Stimulated activated naive CD4-positive, alpha-beta T cell (primary cell): ENCODE data around the gene OCLN.
"Not testable (repeated sequence)": the region's sequence is repeated elsewhere in the genome, so short reads cannot be mapped to it uniquely, and the experiment has no call there.

Experiments used
- DNase-seq, 6 experiments: peaks; one replicate each; lab custom pipeline; 2025; lab: John Stamatoyannopoulos, UW

Gene OCLN, protein sequence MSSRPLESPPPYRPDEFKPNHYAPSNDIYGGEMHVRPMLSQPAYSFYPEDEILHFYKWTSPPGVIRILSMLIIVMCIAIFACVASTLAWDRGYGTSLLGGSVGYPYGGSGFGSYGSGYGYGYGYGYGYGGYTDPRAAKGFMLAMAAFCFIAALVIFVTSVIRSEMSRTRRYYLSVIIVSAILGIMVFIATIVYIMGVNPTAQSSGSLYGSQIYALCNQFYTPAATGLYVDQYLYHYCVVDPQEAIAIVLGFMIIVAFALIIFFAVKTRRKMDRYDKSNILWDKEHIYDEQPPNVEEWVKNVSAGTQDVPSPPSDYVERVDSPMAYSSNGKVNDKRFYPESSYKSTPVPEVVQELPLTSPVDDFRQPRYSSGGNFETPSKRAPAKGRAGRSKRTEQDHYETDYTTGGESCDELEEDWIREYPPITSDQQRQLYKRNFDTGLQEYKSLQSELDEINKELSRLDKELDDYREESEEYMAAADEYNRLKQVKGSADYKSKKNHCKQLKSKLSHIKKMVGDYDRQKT

DNA sequence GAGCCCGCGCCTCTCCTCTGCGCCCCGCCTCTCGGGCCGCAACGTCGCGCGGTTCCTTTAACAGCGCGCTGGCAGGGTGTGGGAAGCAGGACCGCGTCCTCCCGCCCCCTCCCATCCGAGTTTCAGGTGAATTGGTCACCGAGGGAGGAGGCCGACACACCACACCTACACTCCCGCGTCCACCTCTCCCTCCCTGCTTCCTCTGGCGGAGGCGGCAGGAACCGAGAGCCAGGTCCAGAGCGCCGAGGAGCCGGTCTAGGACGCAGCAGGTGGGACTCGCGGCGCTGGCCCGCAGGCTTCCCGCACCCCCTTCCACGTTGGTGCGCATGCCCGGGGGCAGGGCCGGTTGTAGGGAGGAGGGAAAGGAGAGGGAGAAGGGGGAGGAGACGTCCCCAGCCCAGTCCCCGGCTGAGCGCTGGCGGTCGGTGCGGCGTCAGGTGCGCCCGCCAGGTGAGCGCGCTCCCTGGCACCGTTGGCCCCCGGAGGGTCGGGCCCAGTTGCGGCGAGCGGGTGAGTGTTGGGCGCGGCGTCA lies at the start of gene OCLN:
OCLN (plus strand) TSS at position 400 of the 532 bp plus-strand sequence. CDS start 11,455 bp downstream, outside the sequence.
- DNase-seq: no peak

DNA sequence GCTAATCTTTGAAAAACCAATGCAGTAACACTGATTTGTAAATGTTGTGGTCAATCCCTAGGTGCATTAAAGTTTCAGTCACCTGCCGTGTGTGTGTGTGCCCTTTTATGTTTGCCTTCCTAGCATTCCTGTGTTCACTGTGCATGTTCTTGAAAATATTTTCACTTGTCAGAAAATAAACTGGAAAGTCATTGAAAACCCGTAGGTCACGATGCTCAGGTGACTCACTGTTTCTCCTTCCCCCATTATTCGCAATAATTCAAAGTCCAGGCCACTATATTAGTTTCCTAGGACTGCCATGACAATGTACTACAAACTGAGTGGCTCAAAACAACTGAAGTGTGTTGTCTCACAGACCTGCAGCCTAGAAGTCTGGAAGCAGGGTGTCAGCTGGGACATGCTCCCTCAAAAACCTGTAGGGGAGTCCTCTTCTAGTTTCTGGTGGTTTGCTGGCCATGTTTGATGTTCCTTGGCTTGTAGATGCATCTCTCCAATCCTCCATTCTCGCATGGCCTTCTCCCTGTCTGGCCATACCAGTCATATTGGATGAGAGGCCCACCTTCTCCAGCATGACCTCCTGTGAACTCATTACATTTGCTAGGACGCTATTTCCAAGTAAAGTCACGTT lies 48.3 kb upstream of the OCLN start:
- no peak for DNase-seq

DNA sequence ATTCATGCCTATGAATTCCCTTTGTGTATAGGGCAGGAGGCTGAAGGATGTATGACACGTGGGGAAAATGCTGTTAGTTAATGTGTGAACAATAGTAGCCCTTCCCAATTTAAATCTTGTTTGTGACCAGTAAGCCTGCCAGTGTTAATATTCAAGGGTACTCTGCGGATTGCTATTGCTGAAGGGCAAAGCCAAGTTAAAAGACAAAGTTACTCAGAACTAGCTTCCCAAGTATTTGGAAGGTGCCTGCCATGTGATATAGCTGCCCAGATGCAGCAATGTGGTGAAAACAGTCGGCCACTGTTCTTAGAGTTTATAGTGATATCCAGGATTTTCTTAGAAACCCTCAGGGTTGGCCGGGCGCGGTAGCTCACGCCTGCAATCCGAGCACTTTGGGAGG lies 43.1 kb upstream of the OCLN start:
- DNase-seq: no peak

DNA sequence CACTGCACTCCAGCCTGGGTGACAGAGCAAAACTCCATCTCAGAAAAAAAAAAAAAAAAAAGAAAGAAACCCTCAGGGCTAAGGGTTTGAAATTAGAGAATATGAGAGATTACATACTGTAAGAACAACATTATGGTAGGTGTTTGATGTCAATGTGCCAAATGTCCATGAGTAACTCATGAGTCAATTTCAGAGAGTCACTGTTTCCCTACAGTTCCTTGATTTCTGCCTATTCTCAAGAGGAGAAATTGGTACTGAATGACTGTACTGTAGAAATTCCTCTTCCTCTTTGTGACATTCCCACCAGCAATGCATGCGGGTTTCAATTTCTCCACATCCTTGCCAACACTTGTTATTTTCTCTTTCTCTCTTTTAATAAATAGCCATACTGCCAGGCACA lies 42.5 kb upstream of the OCLN start:
- no peak for DNase-seq

DNA sequence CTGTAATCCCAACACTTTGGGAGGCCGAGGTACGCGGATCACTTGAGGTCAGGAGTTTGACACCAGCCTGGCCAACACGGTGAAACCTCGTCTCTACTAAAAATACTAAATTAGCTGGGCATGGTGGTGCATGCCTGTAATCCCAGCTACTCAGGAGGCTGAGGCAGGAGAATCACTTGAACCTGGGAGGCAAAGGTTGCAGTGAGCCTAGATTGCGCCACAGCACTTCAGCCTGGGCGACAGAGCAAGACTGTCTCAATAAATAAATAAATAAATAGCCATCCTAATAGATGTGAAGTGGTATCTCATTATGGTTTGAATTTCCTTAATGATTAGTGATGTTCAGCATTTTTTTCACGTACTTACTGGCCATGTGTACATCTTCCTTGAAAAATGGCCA lies 42.1 kb upstream of the OCLN start:
- not testable (repeated sequence) for DNase-seq

DNA sequence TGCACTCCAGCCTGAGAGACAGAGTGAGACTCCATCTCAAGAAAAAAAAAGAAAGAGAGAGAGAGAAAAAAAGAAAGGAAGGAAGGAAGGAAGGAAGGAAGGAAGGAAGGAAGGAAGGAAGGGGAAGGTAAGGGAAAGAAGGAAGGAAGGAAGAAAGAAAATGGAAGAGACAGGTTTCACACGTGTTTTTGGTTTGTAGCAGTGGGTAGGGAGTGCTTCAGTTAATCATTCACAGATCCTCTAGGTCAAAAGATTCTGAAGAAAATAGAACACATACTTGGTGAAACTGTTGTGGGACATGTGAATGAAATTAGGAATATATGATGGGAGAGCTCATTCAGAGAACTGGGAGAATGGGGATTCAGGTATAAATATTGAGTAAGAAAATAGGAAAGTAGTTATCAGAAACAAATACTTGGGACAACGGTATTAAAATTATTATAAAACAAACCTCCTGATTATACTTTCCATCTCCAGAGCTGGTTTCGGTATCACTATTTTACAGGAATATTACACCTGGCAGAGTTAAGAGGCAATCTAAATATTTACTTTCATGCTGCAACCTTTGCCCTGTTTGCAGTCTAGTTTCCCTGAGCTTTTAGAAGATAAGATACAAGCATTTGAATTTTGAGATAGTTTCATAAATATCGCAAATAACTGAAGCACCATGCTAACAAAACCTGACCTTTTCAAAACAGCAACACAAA lies 40.5 kb upstream of the OCLN start:
- no peak for DNase-seq

DNA sequence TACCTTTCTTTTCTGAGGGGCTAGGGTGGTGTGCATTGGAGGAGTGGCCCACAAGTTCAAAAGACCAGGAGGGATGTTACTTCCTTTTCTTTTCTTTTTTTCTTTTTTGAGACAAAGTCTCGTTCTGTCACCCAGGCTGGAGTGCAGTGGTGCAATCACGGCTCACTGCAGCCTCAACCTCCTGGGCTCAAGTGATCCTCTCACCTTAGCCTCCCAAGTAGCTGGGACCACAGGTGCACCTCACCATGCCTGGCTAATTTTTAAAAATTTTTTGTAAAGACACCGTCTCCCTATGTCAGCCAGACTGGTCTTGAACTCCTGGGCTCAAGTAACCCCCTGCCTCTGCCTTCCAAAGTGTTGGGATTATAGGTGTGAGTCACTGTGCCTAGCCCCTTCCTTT lies 39.1 kb upstream of the OCLN start:
- DNase-seq: not testable (repeated sequence)

DNA sequence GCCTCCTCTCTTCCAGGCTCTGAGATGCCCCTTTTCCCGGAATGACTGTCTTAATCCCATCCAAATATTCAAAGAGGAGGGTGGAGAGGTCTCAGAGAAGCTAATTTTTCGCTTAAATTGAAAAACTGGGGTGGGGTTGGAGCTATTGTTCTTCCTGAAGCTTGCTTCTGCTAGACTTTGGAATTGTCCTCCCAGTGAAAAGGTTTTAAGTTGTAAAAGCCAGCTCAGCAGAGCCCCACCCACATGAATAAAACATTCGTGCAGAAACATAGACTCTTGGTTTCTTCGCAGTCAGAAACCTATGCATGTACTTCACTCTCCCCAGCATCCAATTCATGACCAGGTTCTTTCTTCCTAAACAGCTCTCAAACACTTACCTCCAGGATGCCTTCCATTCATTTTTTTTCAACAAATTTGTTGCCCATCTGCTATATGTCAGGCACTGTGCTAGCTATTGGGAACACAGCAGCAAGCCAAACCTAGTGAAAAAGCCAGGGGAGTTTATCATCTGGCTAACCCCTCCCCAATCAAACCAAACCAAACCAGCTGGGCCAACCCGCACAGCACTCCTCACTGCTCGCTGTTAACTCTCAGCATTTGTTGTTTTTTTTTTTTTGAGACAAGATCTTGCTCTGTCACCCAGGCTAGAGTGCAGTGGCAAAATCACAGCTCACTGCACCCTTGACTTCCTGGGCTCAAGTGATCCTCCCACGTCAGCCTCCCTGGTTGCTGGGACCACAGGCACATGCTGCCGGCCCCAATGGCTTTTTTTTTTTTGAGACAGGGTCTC lies 37.9 kb upstream of the OCLN start:
- DNase-seq: no peak

DNA sequence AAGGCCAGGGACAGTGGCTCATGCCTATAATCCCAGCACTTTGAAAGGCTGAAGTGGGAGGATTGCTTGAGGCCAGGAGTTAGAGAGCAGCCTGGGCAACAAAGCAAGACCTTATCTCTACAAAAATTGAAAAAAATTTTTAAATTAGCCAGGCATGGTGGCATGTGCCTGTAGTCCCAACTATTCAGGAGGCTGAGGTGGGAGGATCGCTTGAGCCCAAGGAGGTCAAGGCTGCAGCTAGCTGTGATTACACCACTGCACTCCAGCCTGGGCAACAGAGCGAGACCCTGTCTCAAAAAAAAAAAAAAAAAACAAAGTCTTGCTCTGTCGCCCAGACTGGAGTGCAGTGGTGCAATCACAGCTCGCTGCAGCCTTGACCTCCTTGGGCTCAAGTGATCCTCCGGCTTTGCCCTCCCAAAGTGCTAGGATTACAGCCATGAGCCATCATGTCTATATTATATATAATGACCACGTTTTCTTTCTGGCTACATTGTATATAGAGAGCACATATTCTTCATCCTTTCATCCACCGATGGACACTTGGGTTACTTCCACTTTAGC lies 37.1 kb upstream of the OCLN start:
- not testable (repeated sequence) for DNase-seq

DNA sequence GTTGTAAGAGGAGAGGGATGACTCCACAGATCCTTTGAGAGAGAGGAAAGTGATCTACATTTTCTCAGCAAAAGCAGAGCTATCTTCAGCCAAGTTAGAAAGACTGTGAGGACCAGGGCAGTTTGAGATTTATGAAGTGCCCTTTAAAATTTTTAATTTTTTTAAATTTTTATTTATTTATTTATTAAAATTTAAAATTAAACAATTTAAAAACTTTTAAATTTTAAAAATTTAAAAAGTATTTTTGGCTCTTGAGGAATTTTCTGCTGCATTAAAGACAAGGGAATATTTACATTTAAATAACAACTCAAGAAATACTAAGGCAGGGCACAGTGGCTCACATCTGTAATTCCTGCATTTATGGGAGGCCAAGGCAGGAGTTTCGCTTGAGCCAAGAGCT lies 30.4 kb upstream of the OCLN start:
- no peak for DNase-seq

DNA sequence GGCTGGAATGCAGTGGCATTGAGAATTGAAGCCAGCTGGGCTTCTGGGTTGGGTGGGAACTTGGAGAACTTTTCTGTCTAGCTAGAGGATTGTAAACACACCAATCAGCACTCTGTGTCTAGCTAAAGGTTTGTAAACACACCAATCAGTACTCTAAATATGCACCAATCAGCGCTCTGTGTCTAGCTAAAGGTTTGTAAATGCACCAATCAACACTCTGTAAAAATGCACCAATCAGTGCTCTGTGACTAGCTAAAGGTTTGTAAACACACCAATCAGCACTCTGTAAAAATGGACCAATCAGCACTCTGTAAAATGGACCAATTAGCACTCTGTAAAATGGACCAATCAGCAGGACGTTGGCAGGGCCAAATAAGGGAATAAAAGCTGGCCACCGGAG lies 26.2 kb upstream of the OCLN start:
- not testable (repeated sequence) for DNase-seq

DNA sequence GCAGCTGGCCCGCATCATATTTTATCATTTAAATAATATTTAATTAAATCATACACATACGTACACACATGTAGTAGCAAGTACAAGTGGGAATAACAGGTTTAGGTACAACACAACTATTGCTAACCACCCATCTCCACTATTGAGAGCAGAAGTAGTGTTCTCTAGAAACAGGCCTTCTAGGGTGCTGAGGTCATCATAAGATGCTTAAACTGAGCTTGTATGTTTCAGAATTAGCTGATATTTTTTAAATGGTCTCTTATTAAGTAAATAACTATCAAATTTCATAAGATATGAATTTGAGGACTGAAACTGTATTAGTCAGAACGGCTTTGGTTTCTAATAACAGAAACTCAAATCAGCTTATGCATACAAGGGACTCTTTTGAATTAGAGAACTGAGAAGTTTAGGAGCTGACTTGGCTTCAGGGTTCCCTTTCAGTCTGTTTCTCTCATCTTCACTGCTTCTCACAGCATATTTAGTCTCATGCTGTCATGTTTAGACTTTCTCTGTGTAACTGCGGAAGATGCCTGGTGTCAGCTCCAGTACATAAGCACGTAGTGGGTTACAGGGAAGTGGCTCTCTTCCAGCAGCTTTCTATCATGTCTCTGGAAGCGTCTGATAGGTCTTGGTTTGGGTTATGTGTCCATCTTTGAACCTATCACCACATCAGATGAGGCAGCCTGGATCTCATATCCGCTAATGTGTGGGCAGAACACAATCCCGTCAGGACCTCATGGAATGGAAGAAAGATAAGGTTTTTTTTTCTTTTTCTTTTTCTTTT lies 25.0 kb upstream of the OCLN start:
- DNase-seq: no peak

DNA sequence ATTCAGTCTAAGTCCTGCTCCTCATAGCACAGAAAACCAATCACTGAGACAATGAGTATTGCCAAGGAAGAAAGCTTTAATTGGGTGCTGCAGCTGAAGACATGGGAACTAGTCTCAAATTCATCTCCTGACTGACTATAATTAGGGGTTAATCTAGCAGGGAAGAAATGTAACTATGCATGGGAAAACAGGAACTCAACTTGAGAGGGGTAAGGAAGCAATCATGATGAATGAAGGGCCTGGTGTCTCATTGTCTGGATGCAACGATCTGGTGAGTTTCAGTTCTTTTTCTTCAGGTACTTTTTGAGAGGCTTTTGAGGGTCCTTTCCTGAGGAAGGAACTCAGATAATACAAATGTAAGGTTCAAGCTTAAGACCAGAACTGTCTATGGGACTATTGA lies 24.0 kb upstream of the OCLN start:
- DNase-seq: no peak

DNA sequence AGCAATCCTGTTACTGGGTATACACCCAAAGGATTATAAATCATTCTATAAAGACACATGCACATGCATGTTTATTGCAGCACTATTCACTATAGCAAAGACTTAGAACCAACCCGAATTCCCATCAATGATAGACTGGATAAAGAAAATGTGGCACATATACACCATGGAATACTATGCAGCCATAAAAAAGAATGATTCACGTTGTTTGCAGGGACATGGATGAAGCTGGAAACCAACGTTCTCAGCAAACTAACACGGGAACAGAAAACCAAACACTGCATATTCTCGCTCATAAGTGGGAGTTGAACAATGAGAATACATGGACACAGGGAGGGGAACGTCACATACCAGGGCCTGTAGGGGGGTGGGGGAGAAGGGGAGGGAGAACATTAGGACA lies 21.1 kb upstream of the OCLN start:
- not testable (repeated sequence) for DNase-seq

DNA sequence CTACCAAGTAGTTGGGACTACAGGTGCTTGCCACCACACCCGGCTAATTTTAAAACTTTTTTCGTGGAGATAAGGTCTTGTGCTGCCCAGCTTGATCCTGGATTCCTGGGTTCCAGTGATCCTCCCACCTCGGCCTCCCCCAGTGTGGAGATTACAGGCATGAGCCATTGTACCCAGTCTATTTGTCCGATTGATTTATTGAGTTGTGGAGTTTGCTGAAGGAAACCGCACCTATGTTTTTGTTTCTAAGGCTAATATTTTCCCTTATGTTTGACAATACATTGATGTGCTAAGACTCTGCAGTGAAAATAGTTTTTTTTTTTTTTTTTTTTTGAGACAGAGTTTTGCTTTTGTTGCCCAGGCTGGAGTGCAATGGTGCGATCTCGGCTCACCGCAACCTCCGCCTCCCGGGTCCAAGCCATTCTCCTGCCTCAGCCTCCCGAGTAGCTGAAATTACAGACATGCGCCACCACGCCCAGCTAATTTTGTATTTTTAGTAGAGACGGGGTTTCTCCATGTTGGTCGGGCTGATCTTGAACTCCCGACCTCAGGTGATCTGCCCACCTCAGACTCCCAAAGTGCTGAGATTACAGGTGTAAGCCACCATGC lies 20.0 kb upstream of the OCLN start:
- not testable (repeated sequence) for DNase-seq

DNA sequence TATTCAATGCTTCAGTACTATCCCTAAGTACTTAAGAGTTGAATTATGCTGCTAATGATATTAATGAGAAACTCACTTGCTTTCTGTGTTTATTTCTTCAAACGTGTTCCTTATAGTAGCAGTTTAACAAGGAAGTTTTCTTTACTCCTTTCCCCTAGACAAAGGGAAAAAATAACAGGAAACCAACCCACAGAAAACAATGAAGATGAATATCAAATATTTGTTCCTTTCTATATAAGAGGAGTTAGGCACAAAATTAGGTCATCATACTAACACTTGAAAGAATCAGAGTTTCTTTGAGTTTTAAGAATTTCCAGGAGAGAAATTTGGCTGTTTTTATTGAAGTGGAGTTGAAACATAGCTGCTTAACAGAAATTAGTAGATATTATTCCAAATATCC lies 15.4 kb upstream of the OCLN start:
- DNase-seq: no peak

DNA sequence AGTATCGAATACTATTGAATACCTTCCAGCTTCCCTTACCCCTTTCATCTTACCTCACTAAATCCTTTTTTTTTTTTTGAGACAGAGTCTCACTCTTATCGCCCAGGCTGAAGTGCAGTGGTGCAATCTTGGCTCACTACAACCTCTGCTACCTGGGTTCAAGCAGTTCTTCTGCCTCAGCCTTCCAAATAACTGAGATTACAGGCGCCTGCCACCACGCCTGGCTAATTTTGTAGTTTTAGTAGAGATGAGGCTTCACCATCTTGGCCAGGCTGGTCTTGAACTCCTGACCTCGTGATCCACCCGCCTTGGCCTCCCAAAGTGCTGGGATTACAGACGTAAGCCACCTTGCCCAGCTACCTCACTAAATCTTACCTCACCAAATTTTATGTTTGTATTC lies 14.3 kb upstream of the OCLN start:
- not testable (repeated sequence) for DNase-seq

DNA sequence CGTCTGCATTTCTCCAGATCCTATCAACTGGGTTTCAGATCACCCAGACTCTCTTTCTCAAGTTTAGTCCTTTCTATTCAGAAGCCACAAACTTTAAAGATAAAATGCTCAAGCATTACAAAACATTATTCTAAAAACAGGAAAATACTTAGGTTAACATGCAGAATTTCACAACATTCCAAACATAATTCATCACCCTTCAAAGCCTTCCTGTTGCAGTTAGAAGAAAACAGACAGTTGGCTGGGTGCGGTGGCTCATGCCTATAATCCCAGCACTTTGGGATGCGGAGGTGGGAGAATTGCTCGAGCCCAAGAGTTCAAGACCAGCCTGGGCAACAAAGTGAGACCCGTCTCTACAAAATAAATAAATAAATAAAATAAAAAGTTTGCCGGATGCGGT lies 7.7 kb upstream of the OCLN start:
- DNase-seq: no peak

DNA sequence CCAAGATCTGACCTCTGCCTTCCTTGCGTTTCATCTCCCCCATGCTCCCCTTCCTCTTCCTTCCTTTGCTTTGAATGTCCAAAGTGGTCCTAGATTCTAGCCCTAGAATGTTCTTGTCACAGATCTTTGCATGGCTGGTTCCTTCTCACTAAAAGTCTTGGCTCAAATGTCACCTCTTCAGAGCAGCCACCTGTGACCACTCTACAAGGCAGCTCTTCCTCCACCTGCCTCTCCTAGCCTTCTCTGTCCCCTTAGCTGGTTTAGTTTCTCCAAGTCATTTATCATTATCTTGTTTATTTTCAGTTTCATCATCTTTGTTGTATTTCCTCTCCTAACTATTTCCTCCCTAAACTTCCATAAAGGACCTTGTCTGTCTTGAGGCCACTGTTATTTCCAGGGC lies 7.1 kb upstream of the OCLN start:
- DNase-seq: no peak

DNA sequence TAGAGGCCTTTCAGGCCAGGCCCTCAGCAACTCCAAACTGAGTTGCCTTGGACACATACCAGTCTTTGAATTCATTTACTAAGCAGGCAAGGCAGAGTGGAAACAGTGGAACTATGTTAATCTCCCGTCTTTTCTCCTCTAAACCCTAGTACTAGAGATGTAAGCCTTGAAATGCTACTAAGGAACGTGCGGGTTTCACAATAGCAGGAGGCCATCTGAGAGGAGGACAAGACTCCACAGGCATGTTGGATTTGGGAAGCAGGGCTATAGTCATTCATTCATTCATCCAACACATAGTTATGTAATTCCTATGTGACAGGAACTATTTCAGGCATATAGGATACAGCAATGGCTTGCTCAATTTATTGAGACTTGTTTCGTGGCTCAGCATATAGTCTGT lies 3.3 kb upstream of the OCLN start:
- no peak for DNase-seq
